ENCODE measurements around the gene S1PR1.

Gene S1PR1

DNA sequence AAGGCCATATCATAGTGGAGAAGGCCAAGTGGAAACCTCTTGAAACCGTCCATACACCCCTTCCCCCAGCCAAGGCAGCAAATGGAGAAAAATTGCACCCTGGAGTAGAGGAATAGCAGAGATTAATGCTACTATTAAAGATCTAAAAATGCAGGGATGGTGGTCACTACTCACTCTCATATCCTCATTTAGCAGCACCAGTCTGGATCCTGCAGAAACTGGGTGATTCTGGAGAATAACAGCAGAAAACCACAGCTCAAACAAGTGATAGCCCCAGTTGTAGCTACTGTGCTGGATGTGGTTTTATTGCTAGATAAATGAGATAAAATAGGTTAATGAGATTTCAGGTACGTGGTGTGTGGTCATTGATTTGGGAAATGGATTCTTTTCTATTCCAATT is 30.3 kb downstream of the S1PR1 start:
- Mint-ChIP-seq H3K27me3 (no peaks in the 10 kb centered on the region), H3K4me1 (ENCODE audit: low read depth) (peaks cover 53% of the 10 kb centered on the region), H3K27ac (no peak overlapping the region), H3K4me3 (no peak overlapping the region), H3K36me3 (ENCODE audit: low read depth) (peaks cover 4% of the 10 kb centered on the region), H3K9me3 (peaks cover 10% of the 10 kb centered on the region)
- no peak for DNase-seq

- Mint-ChIP-seq H3K4me1 (ENCODE audit: low read depth) (peaks cover 41% of the 10 kb centered on the region), H3K9me3 (peaks cover 10% of the 10 kb centered on the region), H3K27me3 (no peaks in the 10 kb centered on the region), H3K27ac (no peak overlapping the region), H3K36me3 (ENCODE audit: low read depth) (peaks cover 4% of the 10 kb centered on the region), H3K4me3 (no peak overlapping the region)
- DNase-seq: no peak
These were observed 32.1 kb downstream of the S1PR1 start for GRCh38 chr1:101268893-101269292.

DNA sequence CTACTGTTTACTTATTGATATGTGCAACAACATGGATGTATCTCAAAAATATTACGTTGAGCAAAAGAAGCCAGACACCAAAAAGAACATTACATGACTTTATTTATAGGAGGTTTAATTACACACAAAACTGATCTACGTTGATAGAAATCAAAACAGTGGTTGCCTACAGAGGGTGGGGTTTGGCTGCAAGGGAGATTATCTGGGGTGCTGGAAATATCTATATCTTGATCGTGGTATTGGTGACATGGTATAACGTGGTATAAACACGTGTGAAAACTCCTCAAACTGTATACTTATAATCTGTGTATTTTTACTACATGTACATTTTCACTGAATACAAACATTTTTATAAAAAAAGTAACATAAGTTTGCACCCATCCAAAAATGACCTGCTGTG is 38.9 kb downstream of the S1PR1 start:
- H3K4me3 Mint-ChIP-seq: no peak overlapping the region
- peaks cover 4% of the 10 kb centered on the region for H3K36me3 Mint-ChIP-seq (ENCODE audit: low read depth)
- H3K9me3 Mint-ChIP-seq: peaks cover 10% of the 10 kb centered on the region
- no peak overlapping the region for H3K27ac Mint-ChIP-seq
- DNase-seq: no peak
- H3K27me3 Mint-ChIP-seq: no peaks in the 10 kb centered on the region
- peaks cover 51% of the 10 kb centered on the region for H3K4me1 Mint-ChIP-seq (ENCODE audit: low read depth)

DNA sequence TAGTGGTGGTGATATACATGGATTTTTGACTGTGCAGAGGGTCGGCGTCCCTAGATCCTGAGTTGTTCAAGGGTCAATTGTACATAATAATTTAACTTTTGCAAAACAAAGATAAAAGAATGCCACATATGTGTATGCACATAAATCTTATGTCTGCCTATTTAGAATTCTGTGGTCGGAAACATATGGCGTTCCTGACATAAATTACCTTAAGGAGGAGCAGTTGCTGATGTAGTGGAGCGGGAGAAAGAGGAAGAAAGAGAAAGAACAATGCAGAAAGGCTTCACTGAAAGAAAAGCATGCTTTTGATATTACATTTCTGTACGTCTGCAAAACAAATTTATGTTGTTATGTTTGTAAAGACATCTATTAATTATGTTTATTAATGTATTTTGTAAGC is 40.0 kb downstream of the S1PR1 start:
- Mint-ChIP-seq H3K4me1 (ENCODE audit: low read depth) (peaks cover 61% of the 10 kb centered on the region), H3K36me3 (ENCODE audit: low read depth) (no peaks in the 10 kb centered on the region), H3K27me3 (no peaks in the 10 kb centered on the region), H3K27ac (no peak overlapping the region), H3K9me3 (no peaks in the 10 kb centered on the region), H3K4me3 (no peak overlapping the region)
- no peak for DNase-seq

GRCh38 chr1:101278238-101278637 is 41.4 kb downstream of the S1PR1 start:
- Mint-ChIP-seq H3K9me3 (no peaks in the 10 kb centered on the region), H3K27ac (peak overlapping the region; percentile 69), H3K4me3 (no peak overlapping the region), H3K4me1 (ENCODE audit: low read depth) (peaks cover 75% of the 10 kb centered on the region), H3K27me3 (no peaks in the 10 kb centered on the region), H3K36me3 (ENCODE audit: low read depth) (no peaks in the 10 kb centered on the region)
- DNase-seq: no peak

DNA sequence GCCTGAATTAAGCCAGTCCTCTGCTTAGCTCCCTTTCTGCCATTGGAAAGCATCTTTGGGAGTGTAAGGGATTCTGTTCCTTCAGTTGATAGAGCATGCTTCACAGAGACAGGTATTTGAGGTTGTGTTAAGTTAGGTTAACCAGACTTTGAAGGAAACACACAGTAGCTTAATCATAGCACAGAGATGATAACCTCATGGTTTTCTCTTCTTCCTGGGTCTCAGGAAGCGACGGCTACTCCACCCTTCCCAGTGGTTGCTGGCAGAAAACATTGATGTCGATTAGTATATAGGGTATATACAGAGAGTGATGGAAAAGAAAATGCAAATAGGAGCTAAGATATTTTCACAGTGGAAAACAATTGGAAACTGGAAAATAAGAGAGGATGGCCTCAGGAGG is 42.0 kb downstream of the S1PR1 start:
- H3K9me3 Mint-ChIP-seq: no peaks in the 10 kb centered on the region
- no peak overlapping the region for H3K4me3 Mint-ChIP-seq
- no peaks in the 10 kb centered on the region for H3K27me3 Mint-ChIP-seq
- peak overlapping the region; percentile 69 for H3K27ac Mint-ChIP-seq
- H3K4me1 Mint-ChIP-seq (ENCODE audit: low read depth): peaks cover 81% of the 10 kb centered on the region
- H3K36me3 Mint-ChIP-seq (ENCODE audit: low read depth): no peaks in the 10 kb centered on the region
- DNase-seq: no peak

DNA sequence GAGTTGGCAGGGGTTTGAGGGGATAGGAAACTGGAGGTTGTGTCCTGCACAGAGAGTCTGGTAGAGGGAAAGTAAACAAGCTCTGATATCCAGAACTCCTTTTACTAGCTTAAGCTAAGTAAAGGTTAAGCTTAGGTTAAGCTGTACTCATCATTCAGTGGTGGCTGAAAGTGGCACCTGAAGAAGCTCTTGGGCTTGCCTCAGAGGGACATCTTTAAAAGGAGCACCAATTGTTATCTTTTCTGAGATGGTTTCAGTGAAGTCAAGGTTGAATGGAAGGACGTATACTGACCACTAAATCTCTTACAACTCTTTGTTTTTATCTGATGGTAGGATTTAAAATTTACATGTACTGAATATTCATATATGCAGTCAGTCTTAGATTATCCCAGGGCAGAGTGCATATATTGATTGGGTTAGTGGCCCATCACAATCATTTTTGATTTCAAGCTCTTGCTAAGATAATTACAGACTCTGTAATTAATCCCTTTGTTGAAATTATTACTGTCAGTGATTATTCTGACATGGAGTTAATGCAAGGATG is 43.3 kb downstream of the S1PR1 start:
- H3K36me3 Mint-ChIP-seq (ENCODE audit: low read depth): peaks cover 2% of the 10 kb centered on the region
- no peaks in the 10 kb centered on the region for H3K9me3 Mint-ChIP-seq
- H3K27ac Mint-ChIP-seq: peak overlapping the region; percentile 48
- DNase-seq: no peak
- no peak overlapping the region for H3K4me3 Mint-ChIP-seq
- peaks cover 92% of the 10 kb centered on the region for H3K4me1 Mint-ChIP-seq (ENCODE audit: low read depth)
- no peaks in the 10 kb centered on the region for H3K27me3 Mint-ChIP-seq

DNA sequence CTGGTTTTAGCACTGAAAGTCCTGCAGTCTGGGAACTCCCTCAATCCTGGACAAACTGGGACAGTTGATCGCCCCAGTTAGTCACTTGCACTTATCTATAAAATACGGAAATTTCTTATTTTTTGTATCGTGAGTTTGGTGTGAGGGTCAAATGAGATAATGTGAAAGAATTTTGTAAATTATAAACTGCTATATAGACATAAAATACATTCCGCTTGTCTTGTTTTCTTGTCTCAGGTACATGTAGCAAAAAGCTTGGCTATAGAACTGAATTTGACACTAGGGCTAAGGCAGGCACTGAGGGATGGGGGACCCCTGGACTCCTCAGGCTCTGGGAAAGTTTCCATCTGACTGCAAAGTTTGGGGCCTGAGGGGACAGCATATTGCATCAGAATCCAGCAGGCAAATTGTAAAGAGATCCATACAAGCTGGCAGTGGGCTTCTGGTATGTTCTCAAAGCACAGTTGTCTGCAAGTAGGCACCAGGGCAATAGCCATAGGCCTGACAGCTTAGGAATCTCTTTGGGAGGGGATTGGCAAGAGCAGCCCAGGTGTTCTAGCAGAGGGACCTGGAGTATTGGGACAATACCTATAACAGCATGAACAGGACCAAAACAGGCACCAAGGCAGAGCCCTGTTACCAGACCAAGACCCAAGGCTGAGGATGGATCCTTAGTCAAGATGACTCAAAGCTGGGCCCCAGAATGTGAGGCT is 44.3 kb downstream of the S1PR1 start:
- no peak for DNase-seq
- Mint-ChIP-seq H3K27me3 (no peaks in the 10 kb centered on the region), H3K36me3 (ENCODE audit: low read depth) (peaks cover 2% of the 10 kb centered on the region), H3K4me1 (ENCODE audit: low read depth) (peaks cover 95% of the 10 kb centered on the region), H3K9me3 (no peaks in the 10 kb centered on the region), H3K4me3 (no peak overlapping the region), H3K27ac (no peak overlapping the region)

DNA sequence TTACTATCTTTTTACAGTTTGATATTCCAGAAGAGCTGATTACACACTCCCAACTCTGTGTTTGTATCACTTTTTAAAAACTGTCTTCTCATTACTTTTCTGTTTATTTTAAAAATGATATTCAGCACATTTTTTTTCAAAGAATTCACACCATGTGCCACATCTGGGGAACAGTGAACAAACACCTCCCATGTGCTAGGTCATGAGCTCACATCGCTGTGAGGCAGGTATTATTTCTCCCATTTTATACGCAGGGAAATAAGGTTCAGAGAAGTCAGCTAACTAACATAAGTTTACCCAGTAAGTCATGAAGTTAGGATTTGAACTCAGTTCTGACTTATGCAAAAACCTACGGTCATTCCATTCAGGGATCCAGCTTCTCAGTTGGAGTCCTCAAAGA is 44.9 kb downstream of the S1PR1 start:
- H3K36me3 Mint-ChIP-seq (ENCODE audit: low read depth): peaks cover 2% of the 10 kb centered on the region
- no peak overlapping the region for H3K27ac Mint-ChIP-seq
- H3K4me3 Mint-ChIP-seq: no peak overlapping the region
- no peak for DNase-seq
- peaks cover 96% of the 10 kb centered on the region for H3K4me1 Mint-ChIP-seq (ENCODE audit: low read depth)
- no peaks in the 10 kb centered on the region for H3K27me3 Mint-ChIP-seq
- no peaks in the 10 kb centered on the region for H3K9me3 Mint-ChIP-seq

GRCh38 chr1:101282314-101283038 is 45.7 kb downstream of the S1PR1 start:
- Mint-ChIP-seq H3K4me3 (no peak overlapping the region), H3K27me3 (no peaks in the 10 kb centered on the region)
- no peak for DNase-seq

DNA sequence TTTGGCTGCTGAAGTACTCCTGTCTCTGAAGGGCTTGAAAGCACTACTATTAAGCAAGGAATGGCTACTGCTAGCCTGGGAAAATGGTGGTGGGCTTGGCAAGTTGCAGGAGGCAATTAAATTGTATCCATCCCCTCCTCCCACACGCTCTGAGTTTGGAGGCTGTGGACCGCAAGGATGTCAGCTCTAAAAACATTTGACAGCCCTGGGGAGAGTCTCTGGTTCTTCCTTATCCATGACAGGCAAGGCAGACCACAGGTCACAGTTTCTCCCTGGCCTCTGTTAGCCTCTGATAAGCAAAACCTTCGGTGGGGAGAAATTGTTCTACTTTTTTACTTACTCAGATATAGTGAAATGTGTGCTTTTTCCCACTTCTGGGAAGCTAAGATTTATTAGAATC is 46.6 kb downstream of the S1PR1 start:
- Mint-ChIP-seq H3K4me3 (peak overlapping the region; percentile 70), H3K27ac (peak overlapping the region; percentile 87), H3K27me3 (no peaks in the 10 kb centered on the region), H3K36me3 (ENCODE audit: low read depth) (peaks cover 2% of the 10 kb centered on the region), H3K4me1 (ENCODE audit: low read depth) (peaks cover 94% of the 10 kb centered on the region), H3K9me3 (no peaks in the 10 kb centered on the region)
- DNase-seq: no peak

More at GRCh38 chr1:101282314-101283038, 45.7 kb downstream of the S1PR1 start:
- H3K4me1 Mint-ChIP-seq (ENCODE audit: low read depth): peaks cover 94% of the 10 kb centered on the region
- peaks cover 2% of the 10 kb centered on the region for H3K36me3 Mint-ChIP-seq (ENCODE audit: low read depth)
- peak overlapping the region; percentile 87 for H3K27ac Mint-ChIP-seq
- no peaks in the 10 kb centered on the region for H3K9me3 Mint-ChIP-seq

DNA sequence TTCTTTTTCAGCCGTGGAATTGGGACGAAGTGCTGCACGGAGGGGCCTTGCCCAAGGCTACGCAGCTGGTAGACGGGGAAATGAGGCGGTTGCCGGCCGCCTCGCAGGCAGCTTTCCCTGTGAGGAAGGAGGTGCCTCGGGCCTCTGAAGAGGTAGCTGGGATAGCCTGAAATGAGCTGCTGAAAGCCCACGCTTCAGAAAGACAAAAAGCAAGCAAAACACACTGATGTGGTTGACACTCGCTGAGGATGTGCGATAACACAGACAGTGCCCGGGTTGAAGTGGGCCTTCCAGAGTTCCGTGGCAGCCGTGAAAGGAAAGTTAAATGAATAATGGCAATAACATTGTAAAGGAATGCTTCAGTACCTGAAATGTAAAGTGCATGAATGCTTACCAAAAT is 47.2 kb downstream of the S1PR1 start:
- peak overlapping the region; percentile 87 for H3K27ac Mint-ChIP-seq
- peaks cover 2% of the 10 kb centered on the region for H3K36me3 Mint-ChIP-seq (ENCODE audit: low read depth)
- H3K9me3 Mint-ChIP-seq: no peaks in the 10 kb centered on the region
- DNase-seq: peak; percentile 69
- peaks cover 94% of the 10 kb centered on the region for H3K4me1 Mint-ChIP-seq (ENCODE audit: low read depth)
- H3K27me3 Mint-ChIP-seq: no peaks in the 10 kb centered on the region
- peak overlapping the region; percentile 70 for H3K4me3 Mint-ChIP-seq

DNA sequence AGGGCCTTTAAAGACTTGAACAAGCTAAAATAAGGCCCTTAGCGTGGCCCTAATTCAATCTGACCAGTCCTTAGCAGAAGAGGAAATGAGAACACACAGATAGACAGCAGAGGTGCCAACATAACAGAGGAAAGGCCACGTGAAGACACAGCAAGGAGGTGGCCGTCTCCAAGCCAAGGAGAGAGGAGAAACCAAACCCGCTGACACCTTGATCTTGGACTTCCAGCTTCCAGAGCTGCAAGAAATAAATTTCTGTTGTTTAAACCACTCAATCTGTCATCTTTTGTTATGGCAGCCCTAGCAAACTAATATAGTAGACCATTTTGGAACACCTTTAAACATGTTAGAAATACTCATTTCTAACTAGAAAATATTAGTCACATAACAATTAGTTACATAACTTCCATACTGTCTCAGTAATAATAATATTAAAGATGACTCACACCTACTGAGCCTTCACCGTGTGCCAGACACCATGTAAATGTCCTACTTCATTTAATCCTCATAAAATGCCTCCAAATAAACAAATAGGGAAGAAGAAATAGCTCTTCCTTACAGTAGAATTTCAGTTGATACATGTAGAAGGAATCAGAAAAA is 47.9 kb downstream of the S1PR1 start:
- Mint-ChIP-seq H3K36me3 (ENCODE audit: low read depth) (peaks cover 2% of the 10 kb centered on the region), H3K4me3 (peak overlapping the region; percentile 70), H3K27ac (peak overlapping the region; percentile 87), H3K27me3 (no peaks in the 10 kb centered on the region), H3K9me3 (no peaks in the 10 kb centered on the region), H3K4me1 (ENCODE audit: low read depth) (peaks cover 94% of the 10 kb centered on the region)
- DNase-seq: no peak

GRCh38 chr1:101285922-101286570 is 49.2 kb downstream of the S1PR1 start:
- Mint-ChIP-seq H3K4me1 (ENCODE audit: low read depth) (peaks cover 96% of the 10 kb centered on the region), H3K9me3 (no peaks in the 10 kb centered on the region), H3K36me3 (ENCODE audit: low read depth) (peaks cover 2% of the 10 kb centered on the region), H3K27ac (peak overlapping the region; percentile 51), H3K4me3 (no peak overlapping the region), H3K27me3 (no peaks in the 10 kb centered on the region)
- no peak for DNase-seq
